ENCODE data around the gene MORN4.

The MORN4 gene

GRCh38 chr10:97572214-97572989 lies 60.9 kb downstream of the MORN4 start, which contains the start of gene ANKRD2:
Gene ANKRD2, plus strand, starts transcription at chr10:97572779. Its CDS starts 10 bp downstream, at chr10:97572789.
- peak; percentile 46 for DNase-seq

GRCh38 chr10:97571622-97572021 lies 61.7 kb downstream of the MORN4 start:
- no peak for DNase-seq

- DNase-seq, result no peak
These were observed 62.4 kb downstream of the MORN4 start for GRCh38 chr10:97570789-97571471.

GRCh38 chr10:97570146-97570788 lies 63.0 kb downstream of the MORN4 start:
- DNase-seq, result no peak

- DNase-seq, result no peak
These were observed 65.4 kb downstream of the MORN4 start for GRCh38 chr10:97567891-97568290.

- DNase-seq, result no peak
These were observed 66.8 kb downstream of the MORN4 start for GRCh38 chr10:97566336-97566996.

GRCh38 chr10:97564776-97565175 lies 68.5 kb downstream of the MORN4 start:
- DNase-seq, result no peak
